Body of pancreas (tissue), 4 donors: ENCODE data around the gene NOL9. TPM values are rescaled to one million over a fixed set of nuclear protein-coding genes. Genes with fewer than 3 reads are reported as not detected.

ENCODE experiments used
- ATAC-seq: fragments of 150-250 bp; one replicate; pipeline ENCODE4 v1.9.1; 2016
- DNase-seq, 4 donors: peaks; one replicate each; pipeline ENCODE4 v3.0.0-alpha.2; 2019
- H3K27ac ChIP-seq, 4 donors: fragments of 200-600 bp; sonication (generic); 1 replicate in 3 of 4; 2 replicates in 1 of 4; pipeline versions ENCODE4 v1.5.1 to v1.6.1; 2016 to 2019; ENCODE audit warnings: mild to moderate bottlenecking in 1 of 4, mixed read lengths in 1 of 4, moderate library complexity in 1 of 4
- H3K27me3 ChIP-seq, 2 donors: fragments of 200-600 bp; sonication (generic); one replicate each; pipeline ENCODE4 v1.6.0; 2016; ENCODE audit warnings: mild to moderate bottlenecking in 1 of 2
- H3K36me3 ChIP-seq, 2 donors: fragments of 200-600 bp; sonication (generic); replicated peaks in 1 of 2; 2 replicates each; pipeline ENCODE4 v1.5.1; 2016; ENCODE audit warnings: low read depth in 2 of 2; ENCODE audit not compliant: insufficient read depth in 1 of 2
- H3K4me1 ChIP-seq: fragments of 200-600 bp; sonication (generic); one replicate; pipeline ENCODE4 v1.6.0; 2016
- H3K4me3 ChIP-seq, 2 donors: fragments of 200-600 bp; sonication (generic); 1 replicate in 1 of 2; 2 replicates in 1 of 2; pipeline ENCODE4 v1.5.1; 2016 to 2019
- H3K9me3 ChIP-seq, 3 donors: fragments of 200-600 bp; sonication (generic); 1 replicate in 2 of 3; 2 replicates in 1 of 3; pipeline ENCODE4 v1.5.1; 2016
- POLR2A ChIP-seq, 3 donors: fragments of 450-650 bp; IDR thresholded peaks; one replicate each; pipeline ENCODE4 v1.6.1; 2016; ENCODE audit warnings: antibody characterized with exemption in 3 of 3, mild to moderate bottlenecking in 2 of 3
- WGBS, 2 donors: methylation state at CpG; one replicate each; pipeline ENCODE4 v1.1.5; 2017; 5-methylcytosine and 5-hydroxymethylcytosine counted together
- intact Hi-C: fragments of 100-400 bp; cut with DNase I; formaldehyde crosslinking; loops from one replicate; pipeline ENCODE4 v1.15.1; 2023
- total RNA-seq, 2 donors: library from RNA; depleted of rRNA; stranded (reverse); fragments of >200 nt; gene quantifications; one replicate each; pipeline ENCODE4 v1.1.0, GENCODE V29; 2016
- TF ChIP-seq, protein P1 (sequence below), 7 experiments: fragments of 450-650 bp in 4 of 7; fragments of 200-600 bp in 3 of 7; sonication (generic) in 3 of 7; IDR thresholded peaks; one replicate each; pipeline ENCODE4 v1.5.1; 2016 to 2019; ENCODE audit warnings: antibody characterized with exemption in 7 of 7

The NOL9 gene
- total RNA-seq, 2 donors from 2014 or later: 13.7 to 27.4 TPM

DNA sequence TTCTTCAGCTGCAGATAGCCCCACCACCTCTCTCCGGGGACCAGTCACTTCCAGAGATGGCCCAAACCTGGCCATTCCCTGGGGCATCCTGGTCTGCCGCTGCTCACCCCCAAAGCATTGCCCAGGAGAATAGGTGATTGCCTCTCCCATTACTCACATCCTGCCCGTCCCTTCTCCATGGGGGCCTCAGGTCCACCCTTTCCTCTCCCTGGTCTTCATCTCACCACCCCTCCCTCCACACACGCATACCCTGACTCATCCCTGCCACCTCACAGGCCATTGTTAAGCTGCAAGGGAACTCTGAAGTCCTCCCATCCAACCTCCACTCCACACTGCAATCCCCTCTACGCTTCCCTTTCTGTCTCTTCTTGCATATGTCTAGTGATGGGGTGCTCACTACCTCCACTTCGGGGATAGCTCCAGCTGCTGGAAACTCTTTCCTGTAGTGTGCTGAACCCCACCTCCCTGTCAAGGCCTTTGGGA is 62.8 kb downstream of the NOL9 start, which contains the start of gene PLEKHG5:
TSS of gene PLEKHG5 (minus strand) at position 188 of the 483 bp plus-strand sequence. CDS start 14,096 bp downstream, outside the sequence.
- TF ChIP-seq POLR2A (IDR thresholded peaks at IDR 0.05): no peak
- TF ChIP-seq, protein P1, sequence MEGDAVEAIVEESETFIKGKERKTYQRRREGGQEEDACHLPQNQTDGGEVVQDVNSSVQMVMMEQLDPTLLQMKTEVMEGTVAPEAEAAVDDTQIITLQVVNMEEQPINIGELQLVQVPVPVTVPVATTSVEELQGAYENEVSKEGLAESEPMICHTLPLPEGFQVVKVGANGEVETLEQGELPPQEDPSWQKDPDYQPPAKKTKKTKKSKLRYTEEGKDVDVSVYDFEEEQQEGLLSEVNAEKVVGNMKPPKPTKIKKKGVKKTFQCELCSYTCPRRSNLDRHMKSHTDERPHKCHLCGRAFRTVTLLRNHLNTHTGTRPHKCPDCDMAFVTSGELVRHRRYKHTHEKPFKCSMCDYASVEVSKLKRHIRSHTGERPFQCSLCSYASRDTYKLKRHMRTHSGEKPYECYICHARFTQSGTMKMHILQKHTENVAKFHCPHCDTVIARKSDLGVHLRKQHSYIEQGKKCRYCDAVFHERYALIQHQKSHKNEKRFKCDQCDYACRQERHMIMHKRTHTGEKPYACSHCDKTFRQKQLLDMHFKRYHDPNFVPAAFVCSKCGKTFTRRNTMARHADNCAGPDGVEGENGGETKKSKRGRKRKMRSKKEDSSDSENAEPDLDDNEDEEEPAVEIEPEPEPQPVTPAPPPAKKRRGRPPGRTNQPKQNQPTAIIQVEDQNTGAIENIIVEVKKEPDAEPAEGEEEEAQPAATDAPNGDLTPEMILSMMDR (IDR thresholded peaks at IDR 0.05): no peak
- no peak for DNase-seq
- no peak for ATAC-seq
- 68 to 70% methylated on average over 6 of the region's 6 CpGs for whole genome bisulfite sequencing, 2 donors
- Histone ChIP-seq H3K4me1 (peaks cover 31% of the 10 kb centered on the region), H3K27ac (peak within 1 kb of the TSS; percentile 37 to 85 (median 82)), H3K4me3 (peak within 1 kb of the TSS; percentile 58 to 74), H3K36me3 (no peaks in the 10 kb centered on the region), H3K27me3 (no peaks in the 10 kb centered on the region), H3K9me3 (no peaks in the 10 kb centered on the region)
- intact Hi-C loops: no loop called here

DNA sequence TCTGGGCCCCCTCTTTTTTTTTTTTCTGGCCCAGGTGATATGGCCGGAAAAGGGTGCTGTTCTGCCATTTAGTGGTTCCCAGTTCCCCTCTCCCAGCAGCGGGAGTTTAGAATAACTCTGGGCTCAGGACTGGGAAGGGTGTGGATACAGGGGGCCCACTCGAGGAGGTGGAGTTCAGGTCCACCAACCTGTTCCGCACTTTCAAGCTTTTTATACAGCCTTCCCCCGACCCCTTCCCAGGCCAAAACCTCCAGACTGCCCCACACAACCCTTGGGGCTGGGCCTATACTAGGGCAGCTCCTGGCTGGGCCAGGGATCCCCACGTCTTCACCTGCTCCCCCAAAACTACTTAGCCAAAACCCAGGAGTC is 63.2 kb downstream of the NOL9 start:
- no peak for ATAC-seq
- peak overlapping the region in 3 of 4 donors; percentile 80 to 85 (median 84) for H3K27ac ChIP-seq
- intact Hi-C loops: no loop called here

DNA sequence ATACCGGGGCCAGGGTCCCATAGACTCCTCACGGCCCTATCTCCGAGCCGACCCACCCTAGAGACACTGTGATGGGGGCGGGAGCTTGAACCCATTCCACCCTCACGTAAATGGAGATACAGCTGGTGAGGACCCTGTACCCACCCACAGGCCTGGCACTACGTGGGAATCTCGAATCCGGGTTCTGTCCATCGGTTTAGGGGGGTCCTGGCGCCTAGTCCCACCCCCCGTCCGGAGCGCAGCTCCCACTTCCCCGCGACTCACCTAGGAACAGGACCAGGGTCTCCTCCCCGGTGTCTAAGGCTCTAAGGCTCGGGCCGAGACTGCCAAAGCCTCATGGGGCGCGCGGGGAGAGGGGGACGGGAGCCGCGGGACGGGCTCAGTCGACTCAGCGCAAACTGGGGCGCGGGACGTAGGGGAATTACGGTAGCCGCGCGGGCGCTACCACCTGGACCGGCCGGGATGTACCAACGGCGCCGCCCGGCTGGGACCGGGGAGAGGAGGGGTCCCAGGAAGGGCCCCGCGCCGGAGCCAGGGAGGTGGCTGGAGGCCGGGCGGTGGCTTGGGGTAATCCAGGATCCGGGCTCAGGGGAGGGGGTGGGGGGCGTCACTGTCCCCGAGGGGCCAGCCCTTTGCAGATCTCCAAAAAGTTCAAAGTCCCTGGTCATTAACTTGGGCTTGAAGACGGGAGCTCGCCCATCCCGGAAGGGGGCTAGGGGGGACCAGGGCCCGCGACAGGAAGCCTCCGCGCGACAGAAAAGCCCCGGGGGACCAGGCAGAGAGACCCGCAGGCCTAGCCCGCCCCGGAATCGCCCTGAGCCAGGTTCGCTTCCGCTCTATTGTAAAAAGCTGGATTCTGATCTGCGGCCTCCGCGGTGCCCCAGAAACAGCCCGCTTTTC is 63.9 kb downstream of the NOL9 start:
- ATAC-seq: peak; percentile 85
- peak overlapping the region; percentile 58 to 74 for H3K4me3 ChIP-seq
- peak; percentile 74 to 81 (median 79) for DNase-seq
- intact Hi-C loops: no loop called here
- 0 to 1% methylated on average over 22 to 69 of the region's 70 CpGs for WGBS, 2 donors
- peak overlapping the region; percentile 37 to 85 (median 82) for H3K27ac ChIP-seq
- no peaks in the 10 kb centered on the region for H3K36me3 ChIP-seq
- H3K4me1 ChIP-seq: peaks cover 37% of the 10 kb centered on the region
- H3K27me3 ChIP-seq: peaks cover 0 to 9% of the 10 kb centered on the region in 2 donors
- H3K9me3 ChIP-seq: no peaks in the 10 kb centered on the region
- peak in 2 of 3 donors; percentile 58 to 60 for TF ChIP-seq POLR2A (IDR thresholded peaks at IDR 0.05)
- TF ChIP-seq, protein P1 (IDR thresholded peaks at IDR 0.05): peak in 3 of 7 experiments; percentile 1 to 7 (median 2)

More for the DNA sequence above, 63.2 kb downstream of the NOL9 start:
- H3K9me3 ChIP-seq: no peaks in the 10 kb centered on the region
- no peaks in the 10 kb centered on the region for H3K36me3 ChIP-seq
- 10 to 13% methylated on average over 6 of the region's 6 CpGs for WGBS, 2 donors
- peaks cover 32% of the 10 kb centered on the region for H3K4me1 ChIP-seq
- peak overlapping the region; percentile 58 to 74 for H3K4me3 ChIP-seq
- no peak for TF ChIP-seq POLR2A (IDR thresholded peaks at IDR 0.05)
- TF ChIP-seq, protein P1 (IDR thresholded peaks at IDR 0.05): no peak
- H3K27me3 ChIP-seq: peaks cover 0 to 3% of the 10 kb centered on the region in 2 donors
- no peak for DNase-seq

DNA sequence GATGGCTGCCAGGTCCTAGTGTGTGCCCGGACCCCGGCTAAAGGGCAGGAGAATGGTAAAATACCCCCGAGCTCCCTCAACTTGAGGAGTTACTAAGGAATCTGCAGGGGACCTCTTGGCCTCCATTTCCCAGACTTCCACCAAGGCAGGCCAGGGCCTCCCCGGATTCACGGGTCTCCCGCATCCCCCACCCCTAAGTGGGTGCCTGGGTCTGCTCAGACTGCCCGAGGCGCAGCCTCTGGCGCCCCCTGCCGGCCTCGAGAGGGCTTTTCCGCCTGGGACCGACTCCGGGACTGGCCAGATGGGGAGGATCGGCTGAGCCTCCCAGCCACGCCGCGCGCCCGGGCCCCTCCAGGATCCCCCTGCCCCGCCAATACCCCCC is 64.5 kb downstream of the NOL9 start:
- TF ChIP-seq POLR2A (IDR thresholded peaks at IDR 0.05): no peak
- TF ChIP-seq, protein P1 (IDR thresholded peaks at IDR 0.05): peak; percentile 70 to 95 (median 81)
- peaks cover 0 to 13% of the 10 kb centered on the region in 2 donors for H3K27me3 ChIP-seq
- intact Hi-C loops: loop anchor here (10.0 kb wide), 1 partner anchor 155 kb away; no protein-coding TSS in a partner anchor
- 9 to 13% methylated on average over 3 to 21 of the region's 21 CpGs for WGBS, 2 donors
- no peaks in the 10 kb centered on the region for H3K9me3 ChIP-seq
- peaks cover 42% of the 10 kb centered on the region for H3K4me1 ChIP-seq
- H3K4me3 ChIP-seq: peak overlapping the region; percentile 58 to 74
- peak overlapping the region in 3 of 4 donors; percentile 80 to 85 (median 84) for H3K27ac ChIP-seq
- H3K36me3 ChIP-seq: no peaks in the 10 kb centered on the region
- ATAC-seq (peak; percentile 68), DNase-seq (peak; percentile 72 to 77 (median 75))
